Measurements from ENCODE around the gene OR4D11.
"Not testable (repeated sequence)": the region's sequence is repeated elsewhere in the genome, so short reads cannot be mapped to it uniquely, and the experiment has no call there.

OR4D11 gene

DNA sequence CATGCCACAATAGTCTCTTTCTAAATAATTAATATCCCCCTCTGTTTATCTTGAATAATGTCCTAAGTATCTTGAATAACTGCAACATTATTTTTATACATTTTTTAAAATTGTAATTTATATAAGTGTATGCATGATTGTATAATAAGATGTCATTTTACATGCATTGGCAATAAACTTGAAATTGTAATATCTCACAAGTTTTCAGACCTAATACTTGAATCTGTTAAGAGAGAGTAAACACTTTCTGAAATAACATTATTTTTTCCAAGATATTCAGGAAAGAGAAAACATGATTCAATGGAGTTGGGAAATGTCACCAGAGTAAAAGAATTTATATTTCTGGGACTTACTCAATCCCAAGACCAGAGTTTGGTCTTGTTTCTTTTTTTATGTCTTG lies at the start of gene OR4D11:
Gene OR4D11, plus strand, starts transcription at position 301 of the 400 bp plus-strand sequence. Its CDS starts 0 bp downstream, at position 301.
- DNase-seq: no peak

DNA sequence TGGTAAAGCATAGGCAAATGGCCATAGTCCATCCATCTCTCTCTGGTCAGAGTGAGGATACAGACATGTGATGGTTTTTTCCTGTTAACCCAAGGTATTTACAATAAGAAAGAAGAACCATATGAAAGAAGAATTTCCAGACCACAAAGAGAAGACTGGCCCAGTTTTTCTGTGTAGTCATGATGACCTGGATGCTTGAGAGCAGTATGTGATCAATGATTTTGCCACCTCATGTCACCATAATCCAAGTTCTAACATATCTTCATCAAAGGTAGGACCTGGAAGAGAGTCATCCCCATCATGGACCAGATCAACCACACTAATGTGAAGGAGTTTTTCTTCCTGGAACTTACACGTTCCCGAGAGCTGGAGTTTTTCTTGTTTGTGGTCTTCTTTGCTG lies 46.7 kb upstream of the OR4D11 start, which contains the start of gene OR4D6:
Gene OR4D6, plus strand, starts transcription at position 301 of the 400 bp plus-strand sequence. Its CDS starts 0 bp downstream, at position 301.
- DNase-seq: no peak

GRCh38 chr11:59459916-59460315 lies 43.5 kb upstream of the OR4D11 start:
- no peak for DNase-seq

- DNase-seq: no peak
These were observed 40.2 kb upstream of the OR4D11 start for GRCh38 chr11:59463190-59463641.

GRCh38 chr11:59473015-59473414 lies 30.4 kb upstream of the OR4D11 start, which contains the start of gene OR4D10:
TSS of gene OR4D10 (plus strand) at chr11:59473315. CDS start at chr11:59477430, 4,115 bp downstream.
- no peak for DNase-seq

- DNase-seq: no peak
These were observed 28.2 kb upstream of the OR4D11 start for GRCh38 chr11:59475176-59475575.

DNA sequence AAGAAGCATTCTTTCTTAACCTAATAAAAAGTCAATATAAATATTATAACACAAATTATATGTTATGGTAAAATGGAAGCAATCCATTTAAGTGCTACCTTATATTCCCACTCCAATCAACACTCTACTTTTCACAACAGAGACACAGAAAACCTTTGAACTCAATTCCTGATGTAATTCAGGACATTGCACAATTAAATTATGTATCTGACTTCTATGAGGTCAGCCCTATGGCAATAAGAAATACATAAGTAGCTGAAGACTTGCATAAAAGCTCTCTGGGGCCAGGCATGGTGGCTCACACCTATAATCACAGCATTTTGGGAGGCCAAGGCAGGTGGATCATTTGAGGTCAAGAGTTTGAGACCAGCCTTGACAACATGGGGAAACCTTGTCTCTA lies 23.5 kb upstream of the OR4D11 start:
- DNase-seq: no peak

- no peak for DNase-seq
These were observed 23.0 kb upstream of the OR4D11 start for GRCh38 chr11:59480359-59480758.

GRCh38 chr11:59501931-59502330 lies 1.4 kb upstream of the OR4D11 start:
- DNase-seq: no peak

DNA sequence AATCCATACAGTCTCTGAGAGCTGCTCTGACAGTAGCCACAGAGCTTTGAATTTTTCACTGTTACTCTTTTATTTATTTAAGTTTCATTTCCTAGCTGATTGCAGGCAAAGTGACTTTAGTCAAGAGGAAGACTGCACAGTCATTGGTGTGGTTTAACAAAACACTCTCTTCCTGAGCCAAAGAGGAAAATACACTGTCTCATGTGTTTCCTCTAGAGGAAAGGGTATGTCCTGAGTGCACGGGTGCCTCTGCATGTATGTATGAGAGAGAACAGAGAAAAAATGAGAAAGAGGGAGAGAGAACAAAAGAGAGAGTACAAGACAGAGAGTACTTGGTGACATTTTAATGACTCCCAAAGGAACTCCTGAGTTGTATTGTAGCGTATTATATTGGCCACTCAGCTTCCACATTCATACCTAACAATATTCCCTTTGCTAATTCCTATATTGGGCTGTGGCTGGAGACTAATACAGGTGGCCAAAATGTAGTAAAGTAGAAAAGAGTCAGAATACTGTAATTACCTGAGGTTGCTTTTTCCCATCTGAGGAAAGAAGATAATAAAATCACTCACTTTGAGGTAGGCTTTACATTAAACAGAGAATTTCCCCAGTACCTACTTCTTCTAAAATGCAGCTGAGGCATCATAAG lies 7.7 kb downstream of the OR4D11 start, which contains the start of gene OR4D9:
Gene OR4D9, plus strand, starts transcription at position 599 of the 649 bp plus-strand sequence. CDS start 3,374 bp downstream, outside the sequence.
- DNase-seq: no peak

GRCh38 chr11:59511675-59512074 lies 8.3 kb downstream of the OR4D11 start:
- no peak for DNase-seq

DNA sequence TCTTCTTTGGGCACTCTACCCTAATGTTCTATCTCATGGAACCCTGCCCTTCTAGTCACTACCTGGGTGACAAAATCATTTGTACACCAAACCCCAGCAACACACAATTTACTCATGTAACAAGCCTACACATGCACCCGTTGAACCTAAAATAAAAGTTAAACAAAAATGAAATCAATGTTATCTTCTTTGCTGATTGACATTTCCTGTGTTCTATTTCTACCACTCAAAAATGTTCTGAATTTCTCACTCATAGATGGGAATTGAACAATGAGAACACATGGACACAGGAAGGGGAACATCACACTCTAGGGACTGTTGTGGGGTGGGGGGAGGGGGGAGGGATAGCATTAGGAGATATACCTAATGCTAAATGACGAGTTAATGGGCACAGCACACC lies 16.8 kb downstream of the OR4D11 start:
- DNase-seq: not testable (repeated sequence)

GRCh38 chr11:59520741-59521140 lies 17.4 kb downstream of the OR4D11 start:
- DNase-seq: no peak

GRCh38 chr11:59523541-59523940 lies 20.2 kb downstream of the OR4D11 start:
- DNase-seq: no peak

- DNase-seq: no peak
These were observed 25.3 kb downstream of the OR4D11 start for GRCh38 chr11:59528711-59529110.

DNA sequence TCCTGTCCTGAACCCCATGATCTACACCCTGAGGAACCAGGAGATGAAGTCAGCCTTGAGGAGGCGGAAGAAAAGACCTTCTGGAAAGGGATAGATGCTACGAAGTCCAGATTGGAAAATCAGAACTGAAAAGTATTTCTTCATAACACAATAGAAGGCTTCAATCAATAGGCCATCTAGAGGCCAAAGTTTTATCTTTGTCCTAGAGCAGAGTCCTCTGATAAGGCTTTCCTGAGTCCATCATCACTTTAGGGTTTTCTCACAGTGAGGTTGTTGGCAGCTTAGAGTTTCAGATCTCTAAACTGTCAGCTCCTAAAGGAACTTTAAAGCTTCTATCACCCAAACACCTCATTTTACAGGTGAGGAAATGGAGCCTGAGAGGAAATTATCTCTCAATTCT lies 29.2 kb downstream of the OR4D11 start:
- no peak for DNase-seq

DNA sequence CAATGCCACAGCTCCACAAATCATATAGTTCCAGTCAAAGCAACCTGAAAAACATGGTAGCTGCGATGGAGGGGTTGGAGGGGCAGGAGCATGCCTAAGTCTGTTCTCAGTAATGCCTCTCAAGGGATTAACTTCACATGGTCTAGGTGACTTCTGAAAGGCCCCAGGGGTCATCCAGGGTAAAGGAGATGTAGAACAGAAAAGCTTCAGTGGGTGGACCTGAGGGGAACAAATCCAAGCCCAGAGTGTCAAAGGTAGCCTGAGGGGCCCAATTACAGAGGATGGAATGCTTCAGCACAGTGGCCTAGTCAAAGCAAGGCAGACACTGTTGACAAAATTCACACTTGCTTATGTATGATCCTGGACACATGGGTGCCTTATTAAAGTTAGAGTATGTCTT lies 31.3 kb downstream of the OR4D11 start:
- DNase-seq: no peak

- DNase-seq: no peak
These were observed 38.9 kb downstream of the OR4D11 start for GRCh38 chr11:59542142-59542810.

GRCh38 chr11:59543713-59544112 lies 40.3 kb downstream of the OR4D11 start:
- DNase-seq: not testable (repeated sequence)

- no peak for DNase-seq
These were observed 41.4 kb downstream of the OR4D11 start for GRCh38 chr11:59544869-59545178.

DNA sequence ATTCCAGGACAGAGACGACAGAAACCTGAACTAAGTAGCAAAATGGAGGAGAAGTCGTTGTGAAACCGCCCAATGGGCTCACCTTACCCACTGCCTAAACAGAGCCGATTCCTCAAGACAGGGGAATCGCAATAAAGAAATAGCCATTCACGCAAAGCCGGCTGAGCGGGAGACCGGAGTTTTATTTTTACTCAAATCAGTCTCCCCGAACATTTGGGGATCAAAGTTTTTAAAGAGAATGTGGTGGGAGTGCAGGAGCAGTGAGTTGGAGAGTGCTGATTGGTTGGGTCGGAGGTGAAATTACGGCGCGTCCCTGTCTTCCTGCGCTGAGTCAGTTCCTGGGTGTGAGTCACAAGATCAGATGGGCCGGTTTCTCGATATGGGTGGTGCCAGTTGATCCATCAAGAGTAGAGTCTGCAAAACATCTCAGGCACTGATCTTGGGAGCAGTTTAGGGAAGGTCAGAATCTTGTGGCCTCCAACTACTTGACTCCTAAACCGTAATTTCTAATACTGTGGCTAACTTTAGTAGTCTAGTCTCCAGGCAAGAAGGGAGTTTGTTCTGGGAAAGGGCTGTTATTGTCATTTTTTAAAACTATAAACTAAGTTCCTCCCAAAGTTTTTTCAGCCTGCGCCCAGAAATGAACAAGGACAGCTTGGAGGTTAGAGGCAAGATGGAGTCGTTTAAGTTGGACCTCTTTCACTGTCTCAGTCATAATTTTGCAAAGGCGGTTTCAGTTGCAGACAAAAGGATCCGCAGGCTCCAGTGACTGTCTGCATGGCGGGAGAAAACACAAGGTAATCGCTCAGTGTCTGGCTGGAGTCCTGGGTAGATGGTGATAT lies 42.0 kb downstream of the OR4D11 start:
- DNase-seq: no peak

- DNase-seq: not testable (repeated sequence)
These were observed 44.4 kb downstream of the OR4D11 start for GRCh38 chr11:59547605-59548308.

DNA sequence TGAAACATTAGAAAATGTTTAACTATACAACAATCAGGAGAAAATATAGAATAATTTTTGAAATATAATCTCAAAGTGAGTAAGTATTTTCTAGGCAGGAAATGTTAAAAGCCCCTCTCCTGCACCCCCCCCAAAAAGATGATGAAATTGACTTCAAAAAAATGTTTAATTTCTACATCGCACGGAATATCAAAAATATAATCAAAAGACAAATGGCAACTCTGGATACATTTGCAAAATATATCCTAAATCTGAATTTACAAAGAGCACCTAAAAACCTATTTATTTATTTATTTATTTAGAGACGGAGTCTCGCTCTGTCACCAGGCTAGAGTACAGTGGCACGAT lies 44.9 kb downstream of the OR4D11 start:
- DNase-seq: no peak

All from NCI-H1436 treated with DMSO at 0.1 percent for 48 hours (cell line).